T-helper 1 cell treated with Interleukin-12 subunit alpha and Interleukin-12 subunit beta and Interleukin-4 antibody, amounts not matched to agents 30 ng/mL and 1 ng/mL, for 36 hours (primary cell): ENCODE measurements around the gene IMMP2L. TPM values are rescaled to one million over a fixed set of nuclear protein-coding genes. Genes with fewer than 3 reads are reported as not detected.
"Not testable (repeated sequence)": the region's sequence is repeated elsewhere in the genome, so short reads cannot be mapped to it uniquely, and the experiment has no call there.

Experiments used
- intact Hi-C: fragments of 100-400 bp; cut with micrococcal nuclease; formaldehyde crosslinking; loops from one replicate; pipeline ENCODE4 v1.15.1; 2024
- total RNA-seq: library from RNA; stranded (reverse); gene quantifications from 2 replicates; pipeline ENCODE4 v1.2.3, GENCODE V29; 2022

Gene IMMP2L
- total RNA-seq, 1 donor from 2014 or later = 10.4 TPM

DNA sequence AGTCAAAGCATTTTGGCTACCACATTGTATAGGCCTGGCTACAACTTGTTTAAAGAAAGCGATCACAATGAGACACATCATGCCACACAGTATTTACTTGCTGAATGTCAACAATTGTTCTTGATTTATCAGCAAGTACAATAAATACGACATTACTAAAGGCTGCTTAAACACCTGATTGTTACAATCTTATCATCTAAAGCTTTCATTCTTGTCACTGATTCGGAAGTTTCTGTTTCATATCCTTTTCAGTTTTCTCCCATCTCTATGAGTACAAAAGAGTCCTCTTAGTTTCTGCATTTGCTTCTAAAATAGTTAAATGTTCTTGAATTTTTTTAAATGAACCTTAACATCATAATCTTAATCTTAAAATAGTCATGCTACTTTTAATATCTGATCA lies 599.5 kb downstream of the IMMP2L start:
- intact Hi-C loops = no loop called here

DNA sequence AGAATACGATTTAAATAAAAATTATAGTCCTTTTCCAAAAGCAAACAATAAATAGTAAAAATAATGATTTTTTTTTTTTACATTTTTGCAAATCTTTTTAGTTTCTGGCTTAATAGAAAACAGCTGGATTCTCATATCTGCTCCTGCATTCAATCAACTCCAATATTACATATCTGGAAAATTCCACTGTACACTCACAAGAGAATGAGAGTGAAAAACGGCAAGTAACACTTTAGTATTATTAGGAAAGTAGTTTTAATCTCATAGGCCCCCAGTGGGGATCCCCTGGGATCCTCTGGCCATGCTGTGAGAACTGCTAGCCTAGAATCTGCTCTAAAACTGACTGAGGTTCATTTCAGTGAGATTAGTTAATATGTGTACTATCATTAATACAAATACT lies 599.9 kb downstream of the IMMP2L start:
- intact Hi-C loops = no loop called here

DNA sequence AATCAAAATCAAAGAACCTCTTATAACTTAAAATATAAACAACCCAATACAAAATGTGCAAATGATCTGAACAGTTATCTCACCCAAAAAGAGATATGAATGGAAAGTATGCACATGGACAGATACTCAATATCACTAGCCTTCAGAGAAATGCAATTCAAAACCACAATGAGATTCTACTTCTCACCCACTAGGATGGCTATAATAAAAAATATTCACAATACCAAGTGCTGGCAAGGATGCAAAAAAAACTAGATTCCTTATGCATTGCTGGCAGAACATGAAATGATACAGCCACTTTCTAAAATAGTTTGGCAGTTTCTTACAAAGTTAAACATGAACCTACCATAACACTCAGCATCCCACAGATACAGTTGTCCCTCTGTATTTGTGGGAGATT lies 601.5 kb downstream of the IMMP2L start:
- intact Hi-C loops = no loop called here

DNA sequence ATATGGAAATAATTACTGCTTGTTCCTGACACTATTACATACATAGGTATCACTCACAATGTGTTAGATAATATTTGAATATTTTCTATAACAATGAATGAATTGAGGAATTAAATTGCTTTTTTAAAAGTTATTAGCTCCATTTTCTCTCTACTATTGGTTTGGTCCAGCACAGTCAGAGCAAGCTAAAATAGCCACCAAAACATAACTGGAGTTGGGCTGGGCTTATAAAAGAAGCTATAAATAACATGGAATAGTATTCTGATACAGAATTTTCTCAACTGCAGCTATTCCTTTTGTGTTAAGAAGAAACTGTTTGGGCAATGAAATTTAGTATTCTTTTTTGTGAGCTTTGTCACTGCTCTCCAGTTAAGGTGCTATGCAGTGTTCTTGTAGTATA lies 614.0 kb downstream of the IMMP2L start:
- intact Hi-C loops = no loop called here

DNA sequence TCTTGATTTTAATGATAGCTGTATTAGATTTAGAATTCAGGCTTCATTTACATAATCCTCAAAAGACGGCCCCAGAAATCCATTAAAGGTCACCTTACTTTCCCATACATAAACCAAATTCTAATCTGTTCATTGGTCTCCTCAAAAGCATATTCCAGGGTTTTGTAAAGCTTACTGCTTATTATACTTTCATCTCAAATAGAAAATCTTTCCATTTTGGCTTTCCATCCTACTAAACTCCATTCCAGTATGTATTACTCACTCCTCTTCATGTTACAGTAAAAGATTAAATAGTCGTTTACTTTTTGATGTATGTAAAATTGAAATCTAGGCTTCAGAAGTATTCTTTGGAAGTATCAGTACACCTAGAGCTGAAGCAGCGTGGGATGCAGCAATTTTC lies 614.9 kb downstream of the IMMP2L start:
- intact Hi-C loops = no loop called here

DNA sequence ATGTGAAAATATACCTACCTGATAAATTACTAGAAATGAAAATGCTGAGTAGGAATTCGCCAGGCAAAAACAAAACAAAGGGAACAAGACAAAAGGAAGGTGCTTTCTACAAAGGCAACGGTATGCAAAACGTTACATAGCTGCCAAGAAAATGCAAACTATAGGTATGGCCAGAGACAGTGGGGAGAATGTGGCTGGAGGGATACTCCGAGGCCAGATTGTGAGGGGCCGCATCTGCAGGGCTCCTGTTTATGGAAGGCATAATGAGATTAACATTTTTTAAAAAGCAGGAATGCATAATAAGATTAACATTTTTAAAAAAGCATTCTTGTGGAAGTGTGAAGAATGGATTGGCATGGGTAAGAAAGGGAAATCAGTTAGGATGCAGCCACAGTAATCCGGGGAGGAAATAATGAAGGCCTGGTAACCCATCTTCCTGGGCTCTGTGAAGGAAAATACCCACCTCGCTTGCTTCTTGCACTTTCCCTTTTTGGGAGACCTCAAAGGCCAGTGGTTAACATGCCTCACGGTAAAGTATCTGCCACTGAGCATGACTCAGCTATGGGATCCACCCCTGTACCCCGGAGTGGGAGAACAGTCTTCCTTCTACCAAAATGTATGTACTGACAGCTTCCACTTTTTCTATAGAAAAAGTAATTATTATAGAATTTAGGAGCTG lies 617.2 kb downstream of the IMMP2L start:
- intact Hi-C loops = no loop called here

DNA sequence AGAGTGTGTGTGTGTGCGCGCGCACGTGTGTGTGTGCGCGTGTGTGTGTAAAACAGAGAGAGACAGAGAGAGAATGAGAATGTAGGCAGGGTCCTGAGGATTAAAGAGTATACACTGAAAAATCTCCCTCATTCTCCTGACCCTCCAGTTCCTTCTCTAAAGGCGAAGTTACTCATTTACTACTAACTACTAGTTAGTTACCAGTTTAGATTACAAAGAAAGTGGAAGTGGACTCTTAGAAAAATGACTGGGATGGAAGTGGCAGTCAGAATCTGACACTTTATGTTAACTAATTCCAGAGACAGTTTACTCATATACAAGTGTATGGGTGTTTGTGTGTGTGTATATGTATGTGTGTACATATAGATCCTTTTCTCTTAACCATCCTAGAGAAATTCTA lies 617.8 kb downstream of the IMMP2L start:
- intact Hi-C loops = no loop called here

DNA sequence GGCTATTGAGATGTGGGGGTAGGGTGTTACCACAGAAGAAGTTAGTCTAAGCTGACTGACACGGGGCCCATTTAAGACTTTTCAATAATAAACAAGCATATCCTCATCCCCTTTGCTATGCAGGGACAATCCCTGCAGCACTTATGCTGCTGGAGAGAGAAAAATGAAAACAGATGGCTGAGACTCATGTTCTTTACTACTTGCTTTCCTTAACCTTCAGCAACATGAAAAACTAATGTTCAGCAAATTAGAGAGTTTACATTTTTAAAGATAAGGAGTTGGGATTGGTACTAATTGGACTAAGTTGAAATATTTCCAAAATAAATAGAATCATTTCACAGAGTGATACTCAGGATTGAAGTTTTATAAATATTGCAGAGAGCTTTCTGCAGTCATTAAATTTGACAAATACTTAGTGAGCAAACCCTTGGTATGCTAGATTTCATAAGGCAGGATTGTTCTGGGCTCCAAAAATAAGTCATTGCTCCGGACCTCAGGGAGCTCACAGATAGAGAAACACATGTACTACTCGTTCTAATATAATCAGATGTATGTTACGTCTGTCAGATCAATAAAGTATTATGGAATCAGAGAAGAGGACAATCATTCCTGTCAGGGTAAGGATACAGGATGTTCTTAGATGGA lies 618.5 kb downstream of the IMMP2L start:
- intact Hi-C loops = no loop called here

DNA sequence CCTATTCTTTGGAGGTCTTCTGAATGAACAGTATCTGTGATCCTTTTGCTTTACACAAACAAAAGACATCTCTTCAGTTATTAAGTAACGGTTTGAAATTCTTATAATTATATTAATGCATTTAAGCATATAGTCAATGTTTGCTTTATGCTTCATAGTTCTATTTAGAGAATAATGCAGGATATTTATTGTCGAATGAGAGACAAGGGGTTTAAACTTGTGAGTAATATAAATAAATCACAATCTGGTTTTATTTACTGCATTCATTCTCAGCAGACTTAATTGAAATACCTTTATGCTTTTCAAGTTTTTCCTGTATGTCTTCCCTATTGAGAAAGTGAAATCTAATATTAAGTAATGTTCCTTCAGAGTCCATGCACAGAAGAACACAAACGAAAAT lies 620.9 kb downstream of the IMMP2L start:
- intact Hi-C loops = no loop called here

DNA sequence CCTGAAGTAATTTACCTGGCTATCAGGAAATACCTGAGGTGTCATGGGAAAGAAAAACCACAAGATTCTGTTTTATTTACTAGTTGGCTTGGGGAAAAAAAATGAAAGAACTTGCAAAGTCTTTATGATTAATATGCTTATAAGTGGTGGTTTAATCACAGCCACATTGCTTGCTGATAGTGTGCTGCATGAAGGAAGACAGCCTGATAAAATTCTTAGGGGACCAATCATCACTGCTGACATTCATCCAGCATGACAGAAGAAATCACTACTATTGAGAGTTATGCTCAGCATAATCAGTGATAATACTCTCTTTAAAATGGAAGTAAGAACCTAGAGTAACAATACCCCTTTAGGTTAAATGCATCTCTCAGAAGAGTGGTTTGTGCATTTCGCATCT lies 621.5 kb downstream of the IMMP2L start:
- intact Hi-C loops = no loop called here

DNA sequence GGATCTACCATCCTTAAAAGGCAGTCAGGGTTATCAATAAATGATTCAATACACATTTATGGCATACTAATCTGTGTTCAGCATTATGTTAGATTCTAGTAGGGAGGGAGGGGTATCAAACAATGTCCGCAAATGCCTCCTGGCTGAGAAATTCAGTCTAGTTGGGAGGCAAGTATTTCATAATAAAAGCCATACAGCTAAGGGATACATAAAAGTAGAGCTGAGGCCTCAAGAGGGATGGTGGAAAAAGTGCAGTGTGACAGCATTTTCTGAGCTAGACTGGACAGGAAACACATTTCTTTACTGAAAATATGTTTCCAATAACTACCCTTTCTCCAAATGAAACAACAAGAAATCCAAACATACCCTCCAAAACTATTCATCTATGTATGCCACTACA lies 624.1 kb downstream of the IMMP2L start:
- intact Hi-C loops = no loop called here

DNA sequence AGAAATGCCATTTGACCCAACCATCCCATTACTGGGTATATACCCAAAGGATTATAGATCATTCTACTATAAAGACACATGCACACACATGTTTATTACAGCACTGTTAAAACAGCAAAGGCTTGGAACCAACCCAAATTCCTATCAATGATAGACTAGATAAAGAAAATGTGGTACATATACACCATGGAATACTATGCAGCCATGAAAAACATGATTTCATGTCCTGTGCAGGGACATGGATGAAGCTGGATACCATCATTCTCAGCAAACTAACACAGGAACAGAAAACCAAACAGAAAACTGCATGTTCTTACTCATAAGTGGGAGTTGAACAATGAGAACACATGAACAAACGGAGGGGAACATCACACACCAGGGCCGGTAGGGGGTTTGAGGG lies 625.6 kb downstream of the IMMP2L start:
- intact Hi-C loops = not testable (repeated sequence)

DNA sequence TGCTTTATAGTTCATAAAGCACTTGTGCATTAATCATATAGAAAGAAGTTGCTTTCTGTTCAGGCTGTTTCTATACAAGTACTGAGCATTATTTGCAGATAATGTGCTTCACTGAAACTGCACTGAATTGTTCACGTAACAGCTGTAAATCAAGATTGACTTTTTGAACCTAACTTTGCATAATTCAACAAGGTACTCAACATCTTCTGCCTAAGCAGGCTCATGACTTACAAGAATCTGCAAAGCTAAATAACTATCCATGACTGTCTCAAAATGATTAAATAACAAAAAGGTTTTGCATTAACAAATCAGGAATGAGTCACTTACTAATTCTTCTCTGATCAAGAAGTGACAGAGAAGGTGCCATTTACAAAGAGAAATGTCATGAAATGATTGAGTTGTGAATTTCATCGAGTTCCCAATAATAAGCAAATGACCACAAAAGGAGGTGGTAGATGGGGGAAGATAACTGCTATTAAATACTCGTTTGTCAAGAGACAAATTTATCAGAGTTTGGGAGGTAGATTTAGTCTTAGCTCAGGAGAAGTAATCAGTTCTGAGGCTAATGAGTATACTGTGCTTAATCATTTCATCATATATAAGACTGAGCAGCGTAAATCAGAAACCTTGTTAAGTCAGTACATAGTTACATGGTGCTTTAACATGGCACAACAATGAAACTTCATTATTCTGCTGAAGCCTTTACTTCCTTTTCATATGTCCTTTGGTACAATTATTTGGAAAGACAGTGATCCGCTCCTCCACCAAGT lies 632.6 kb downstream of the IMMP2L start:
- intact Hi-C loops = no loop called here

DNA sequence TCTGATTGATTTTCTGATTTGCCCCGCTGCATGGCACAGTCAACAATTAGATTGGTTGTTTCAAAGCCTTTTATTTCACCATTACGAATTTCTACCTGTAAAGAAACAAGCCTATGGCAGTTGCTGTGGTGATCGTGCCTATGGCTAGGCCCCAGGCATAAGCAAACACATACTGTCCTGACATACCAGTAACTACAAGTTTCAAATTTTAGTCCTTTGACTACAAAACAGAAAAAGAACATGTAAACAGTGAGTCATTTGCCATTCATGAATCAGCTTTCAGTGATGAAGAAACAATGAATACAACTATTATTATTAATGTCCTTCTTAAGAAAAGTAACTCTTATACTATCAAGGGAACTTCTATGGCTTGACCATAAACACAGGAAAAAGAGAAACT lies 639.4 kb downstream of the IMMP2L start:
- intact Hi-C loops = no loop called here

DNA sequence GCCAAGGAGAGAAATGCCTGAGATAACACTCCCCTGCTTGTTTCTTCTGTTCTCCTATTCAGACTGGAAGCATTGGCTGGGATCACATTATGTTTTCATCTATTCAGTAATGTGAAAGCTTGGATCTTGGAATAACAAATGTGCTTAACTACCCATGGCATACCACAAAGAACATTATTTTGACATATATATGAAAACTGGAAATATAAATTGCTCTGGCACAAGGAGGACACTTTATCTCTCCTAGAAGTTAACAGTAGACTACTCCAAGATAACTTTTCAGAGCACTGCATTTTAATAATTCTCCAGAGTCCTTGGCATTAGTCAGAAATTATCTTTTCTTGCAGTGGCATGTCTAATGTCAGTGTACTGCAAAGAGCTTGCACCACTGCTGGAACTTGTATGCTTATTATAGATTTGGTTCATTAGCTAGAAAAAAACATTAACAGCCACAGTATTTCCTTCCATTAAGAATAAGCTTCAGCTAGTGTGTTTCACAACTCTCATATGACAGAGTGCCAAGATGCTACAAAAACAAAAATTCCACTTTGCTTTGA lies 640.6 kb downstream of the IMMP2L start:
- intact Hi-C loops = no loop called here

DNA sequence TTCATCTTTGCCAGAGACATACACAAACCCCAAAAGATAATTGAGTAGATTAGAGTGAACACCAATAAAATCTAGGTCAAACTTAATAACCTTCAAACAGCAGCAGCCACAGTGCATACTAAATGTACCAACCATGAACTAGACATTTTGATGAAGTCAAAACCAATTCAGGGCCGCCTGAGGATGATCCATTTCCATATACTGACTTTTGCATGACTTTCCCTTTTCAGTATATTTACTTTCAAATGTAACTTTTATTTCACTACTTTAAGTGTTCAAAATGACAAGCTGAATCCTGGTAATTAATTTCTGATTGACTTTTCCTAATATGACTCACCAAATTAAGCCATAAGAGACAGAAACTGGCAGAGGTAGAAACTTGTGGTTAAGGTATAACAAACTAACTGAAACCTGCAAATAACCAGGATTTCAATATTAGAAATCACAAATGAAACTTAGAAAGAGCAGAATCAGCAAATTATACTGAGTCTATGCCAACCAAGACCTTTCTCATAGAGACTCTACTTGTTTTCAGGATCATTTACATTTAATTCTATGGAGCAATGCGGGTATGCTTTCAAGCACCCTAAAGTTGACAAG lies 643.2 kb downstream of the IMMP2L start:
- intact Hi-C loops = no loop called here

DNA sequence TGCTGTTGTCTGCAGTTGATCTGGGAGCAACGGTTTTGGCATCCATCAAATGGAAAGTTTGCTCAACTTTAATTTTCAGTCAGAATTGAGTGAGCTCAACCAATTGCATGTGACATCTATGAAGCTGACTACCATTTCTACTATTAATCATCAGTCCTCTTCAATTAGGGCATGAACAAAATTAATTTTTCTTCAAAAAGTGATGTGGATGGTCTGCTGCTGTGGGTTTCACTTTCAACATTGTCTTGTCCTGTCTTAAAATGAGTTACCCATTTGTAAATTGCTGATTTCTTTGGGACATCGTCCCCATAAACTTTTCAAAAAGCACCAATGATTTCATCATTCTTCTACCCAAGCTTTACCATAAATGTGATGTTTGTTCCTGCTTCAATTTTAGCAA lies 648.0 kb downstream of the IMMP2L start:
- intact Hi-C loops = no loop called here

DNA sequence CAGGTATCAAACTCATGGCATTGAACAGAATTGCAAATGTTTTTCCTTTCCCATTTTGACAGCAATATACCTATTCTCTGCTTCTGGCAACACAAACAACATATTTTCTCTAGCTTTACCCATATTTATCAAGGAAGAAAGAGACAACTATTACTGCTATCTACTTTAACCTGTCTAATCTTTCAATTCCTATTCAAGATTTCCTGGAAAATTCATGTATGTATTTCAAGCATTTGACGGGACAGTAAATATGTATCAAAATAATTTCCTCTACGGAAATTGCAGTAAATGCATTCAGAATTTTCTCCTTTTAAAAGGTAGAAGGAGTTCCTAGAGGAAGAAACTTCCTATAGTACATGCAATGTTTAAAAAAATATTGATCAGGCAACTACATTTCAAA lies 650.7 kb downstream of the IMMP2L start:
- intact Hi-C loops = no loop called here

DNA sequence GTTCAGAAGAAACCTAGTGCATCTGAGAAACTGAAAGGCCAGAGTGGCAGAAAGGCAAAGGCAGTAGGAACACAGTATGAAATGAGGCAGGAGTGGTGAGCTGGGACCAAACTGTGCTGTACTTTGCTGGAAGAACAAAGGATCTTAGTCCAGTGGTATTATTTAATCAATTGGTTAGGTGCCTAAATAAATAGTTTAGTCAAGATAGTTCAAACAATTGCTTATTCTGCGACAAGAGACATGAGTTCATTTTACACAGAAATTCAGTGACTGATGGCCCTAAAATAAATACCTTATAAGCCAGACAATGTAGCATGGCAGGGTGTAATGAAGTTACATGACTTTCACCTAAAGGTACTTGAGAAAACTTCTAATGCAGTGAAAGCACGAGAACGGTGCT lies 653.2 kb downstream of the IMMP2L start:
- intact Hi-C loops = loop anchor here (5.0 kb wide), 1 partner anchor 68 kb away; no protein-coding TSS in a partner anchor

DNA sequence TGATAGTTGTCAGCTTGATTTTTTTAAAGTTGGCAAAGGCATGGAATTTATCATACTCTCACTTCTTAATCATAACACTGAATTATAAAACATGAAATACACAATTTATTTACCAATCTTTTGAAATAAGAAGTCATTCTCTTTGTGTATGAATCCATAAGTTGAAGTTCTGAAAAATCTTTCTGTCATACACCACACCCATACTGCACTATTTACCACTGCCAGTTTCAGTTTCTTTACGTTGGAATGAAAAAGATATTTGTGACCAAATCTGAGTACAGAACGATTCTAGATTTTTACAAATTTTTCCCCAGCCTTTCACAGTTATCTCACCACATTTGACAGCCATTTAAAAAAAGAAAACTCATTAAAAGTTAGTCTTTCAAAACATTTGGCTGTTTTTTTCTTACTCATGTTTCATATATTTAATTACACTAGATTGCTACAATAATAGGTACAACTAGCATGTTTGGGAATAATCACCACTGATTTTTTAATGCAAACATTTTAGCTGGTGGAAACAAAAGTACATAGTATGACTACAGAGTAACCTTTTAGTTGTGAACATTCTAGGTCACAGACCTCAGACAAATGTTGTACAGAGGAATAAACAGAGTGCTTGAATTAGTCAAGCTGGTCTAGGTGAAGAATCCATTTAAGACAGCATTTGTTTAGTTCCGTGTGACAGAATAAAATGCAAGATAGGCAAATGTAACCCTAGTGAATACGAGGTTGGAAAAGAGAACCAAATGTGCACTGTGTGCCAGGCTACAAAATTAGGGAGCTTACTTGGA lies 656.3 kb downstream of the IMMP2L start:
- intact Hi-C loops = loop anchor here (2.0 to 5.0 kb wide), 5 partner anchors 23 to 177 kb away; no protein-coding TSS in a partner anchor

DNA sequence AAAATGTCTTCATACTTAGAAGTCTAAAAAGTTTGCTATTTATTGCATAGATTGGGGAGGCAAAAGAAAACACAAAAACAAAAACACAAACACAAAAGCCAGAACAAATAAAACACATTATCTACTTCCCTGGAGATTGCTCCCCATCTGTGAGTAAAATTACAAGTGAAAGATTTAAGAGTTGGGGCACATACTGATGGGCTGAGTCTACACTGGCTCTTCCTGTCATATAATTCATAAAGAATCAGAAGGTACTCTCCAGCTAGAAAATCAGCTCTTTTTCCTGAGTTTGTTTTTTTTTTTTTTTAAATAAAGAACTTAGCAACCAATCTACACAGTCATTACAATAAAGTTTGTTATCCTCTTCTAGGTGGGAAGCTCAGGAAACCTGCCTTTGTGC lies 663.8 kb downstream of the IMMP2L start:
- intact Hi-C loops = no loop called here
